GM19438 (cell line): ENCODE data around the gene PIKFYVE.
"Not testable (repeated sequence)": the region's sequence is repeated elsewhere in the genome, so short reads cannot be mapped to it uniquely, and the experiment has no call there.

Source experiments
- ATAC-seq: cut with Tn5 transposase; IDR thresholded peaks from one replicate; pipeline ENCODE4 v1.9.1; 2021; ENCODE audit warnings: low read depth; ENCODE audit not compliant: unreplicated experiment

Gene PIKFYVE

GRCh38 chr2:208358758-208359631 is 92.9 kb downstream of the PIKFYVE start:
- no peak for ATAC-seq

GRCh38 chr2:208359632-208359986 is 93.6 kb downstream of the PIKFYVE start:
- ATAC-seq: no peak

- ATAC-seq: no peak
Observed at GRCh38 chr2:208360259-208361076, 94.4 kb downstream of the PIKFYVE start.

GRCh38 chr2:208361077-208361441 is 95.0 kb downstream of the PIKFYVE start:
- ATAC-seq: no peak

GRCh38 chr2:208363485-208363884 is 97.4 kb downstream of the PIKFYVE start:
- peak; percentile 50 for ATAC-seq

- ATAC-seq: peak; percentile 62
Observed at GRCh38 chr2:208366215-208367127, 100.4 kb downstream of the PIKFYVE start.

GRCh38 chr2:208369091-208369490 is 103.0 kb downstream of the PIKFYVE start:
- no peak for ATAC-seq

GRCh38 chr2:208370881-208371633 is 105.0 kb downstream of the PIKFYVE start:
- ATAC-seq: no peak

GRCh38 chr2:208371634-208371935 is 105.5 kb downstream of the PIKFYVE start:
- no peak for ATAC-seq

GRCh38 chr2:208373460-208374089 is 107.5 kb downstream of the PIKFYVE start:
- ATAC-seq: no peak

GRCh38 chr2:208375491-208376068 is 109.5 kb downstream of the PIKFYVE start:
- ATAC-seq: no peak

GRCh38 chr2:208377344-208377860 is 111.3 kb downstream of the PIKFYVE start:
- ATAC-seq: not testable (repeated sequence)

- ATAC-seq: no peak
Observed at GRCh38 chr2:208379192-208379591, 113.1 kb downstream of the PIKFYVE start.

GRCh38 chr2:208384637-208385036 is 118.6 kb downstream of the PIKFYVE start:
- no peak for ATAC-seq

GRCh38 chr2:208386541-208386940 is 120.5 kb downstream of the PIKFYVE start:
- ATAC-seq: no peak

GRCh38 chr2:208389940-208390339 is 123.9 kb downstream of the PIKFYVE start:
- ATAC-seq: no peak

- no peak for ATAC-seq
Observed at GRCh38 chr2:208392300-208392699, 126.2 kb downstream of the PIKFYVE start.

GRCh38 chr2:208396796-208397195 is 130.7 kb downstream of the PIKFYVE start:
- ATAC-seq: not testable (repeated sequence)

GRCh38 chr2:208399201-208399600 is 133.1 kb downstream of the PIKFYVE start:
- ATAC-seq: no peak
